HG02943 (cell line): ENCODE results near the gene SNRPF.
A peak's percentile ranks its signal among the peaks of the same experiment; 100 is the strongest.
"Not testable (repeated sequence)": the region's sequence is repeated elsewhere in the genome, so short reads cannot be mapped to it uniquely, and the experiment has no call there.

Source experiments
- ATAC-seq: cut with Tn5 transposase; IDR thresholded peaks from one replicate; pipeline ENCODE4 v1.9.1; 2021; ENCODE audit warnings: mild to moderate bottlenecking, low read depth, moderate library complexity; ENCODE audit not compliant: unreplicated experiment

Gene SNRPF

GRCh38 chr12:95858451-95859343, at the start of gene SNRPF:
Gene SNRPF (plus strand): TSS chr12:95858952. CDS start chr12:95859074, 122 bp downstream.
- ATAC-seq: peak; percentile 99

- ATAC-seq: no peak
Measured at GRCh38 chr12:95809000-95809680, 49.6 kb upstream of the SNRPF start.

GRCh38 chr12:95810411-95810810, 48.3 kb upstream of the SNRPF start:
- ATAC-seq: no peak

DNA sequence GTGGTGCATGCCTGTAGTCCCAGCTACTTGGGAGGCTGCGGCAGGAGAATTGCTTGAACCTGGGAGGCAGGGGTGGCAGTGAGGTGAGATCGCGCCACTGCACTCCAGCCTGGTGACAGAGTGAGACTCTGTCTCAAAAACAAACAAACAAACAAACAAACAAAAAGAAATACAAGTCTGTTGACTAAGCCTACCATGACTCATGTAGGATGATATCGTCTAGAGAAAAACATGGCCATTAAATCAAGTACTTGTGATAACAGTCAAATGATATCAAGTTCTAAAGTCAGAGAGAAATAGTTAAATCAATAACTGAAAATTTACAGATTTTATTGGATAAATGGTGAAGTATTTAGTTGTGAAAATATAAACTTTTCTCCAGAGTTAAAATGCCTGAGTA, 46.6 kb upstream of the SNRPF start:
- ATAC-seq: not testable (repeated sequence)

DNA sequence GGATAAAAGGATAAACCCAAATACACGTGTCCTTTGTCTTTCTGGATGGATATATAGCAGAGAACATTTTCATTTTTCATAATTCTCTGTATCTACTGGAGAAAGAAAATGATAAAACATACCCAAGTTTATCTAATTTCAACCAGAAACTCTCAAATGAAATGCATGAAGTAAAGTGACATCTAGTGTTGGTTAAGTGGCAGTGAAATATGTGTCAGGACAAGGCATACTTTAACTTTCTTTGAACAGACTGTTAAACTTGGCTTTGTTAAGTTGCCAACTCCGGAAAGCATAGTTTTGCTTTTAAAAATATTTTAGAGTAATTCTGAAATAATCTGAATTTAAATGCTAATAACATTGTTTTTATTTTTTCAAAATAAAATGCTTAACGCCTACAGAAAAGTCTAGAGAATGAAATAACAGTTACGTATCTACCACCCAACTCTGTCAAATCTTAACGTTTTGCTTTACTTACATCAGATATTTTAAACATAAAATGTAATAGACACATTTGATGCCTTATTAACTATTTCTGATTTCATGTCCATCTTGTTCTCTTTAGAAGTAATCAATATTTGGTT, 43.0 kb upstream of the SNRPF start:
- no peak for ATAC-seq

GRCh38 chr12:95820096-95820703, 38.6 kb upstream of the SNRPF start:
- ATAC-seq: no peak

DNA sequence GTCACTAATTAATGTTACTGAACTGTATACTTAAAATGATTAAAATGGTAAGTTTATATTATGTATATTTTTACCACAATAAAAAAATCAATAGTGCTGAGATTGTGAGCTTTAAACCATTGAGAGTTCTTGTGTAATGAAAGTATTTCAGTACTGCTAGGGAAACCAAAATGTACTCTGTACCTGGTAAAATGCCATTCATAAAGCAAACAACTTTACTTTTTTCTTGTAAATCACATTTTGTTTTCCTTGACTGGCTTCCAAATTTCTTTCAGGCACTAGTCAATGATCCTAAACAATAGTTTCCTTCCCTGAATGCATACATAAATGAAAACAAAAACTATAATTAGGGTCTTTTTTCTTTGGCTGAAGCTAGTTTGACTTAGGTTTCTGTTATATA, 29.4 kb upstream of the SNRPF start:
- ATAC-seq: no peak

DNA sequence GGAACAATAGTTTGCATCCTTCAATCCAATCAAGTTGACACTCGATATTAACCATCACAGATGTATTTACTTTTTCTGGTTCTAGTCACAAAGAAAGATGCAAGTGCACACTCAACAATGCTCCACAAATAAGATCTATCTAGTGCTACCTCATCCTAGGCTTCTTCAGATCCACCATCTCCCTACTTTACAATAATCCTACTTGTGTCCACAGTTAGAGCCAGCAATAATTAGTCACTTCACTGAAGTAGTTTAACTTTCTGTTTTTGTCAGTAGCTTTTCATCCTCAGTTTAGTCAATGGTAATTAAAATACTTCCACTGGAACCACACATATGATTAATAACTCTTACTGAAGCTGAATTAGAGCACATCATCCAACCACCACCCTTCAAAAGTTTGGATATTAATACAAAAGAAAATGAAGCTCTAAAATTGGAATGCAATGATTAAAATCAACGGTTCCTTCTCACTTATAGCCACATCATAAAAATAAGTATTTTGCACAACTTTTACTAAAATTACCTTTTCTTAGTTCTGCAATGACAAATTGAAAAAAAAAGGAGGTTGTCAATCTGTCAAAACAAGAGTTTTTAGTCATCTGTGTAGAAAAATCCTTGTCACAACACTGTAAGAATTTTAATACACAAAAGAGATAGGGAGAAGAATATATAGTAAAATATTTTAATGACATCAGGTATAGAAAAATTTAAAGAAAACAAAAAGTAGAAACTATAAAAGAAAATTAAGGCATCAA, 28.2 kb upstream of the SNRPF start:
- no peak for ATAC-seq

DNA sequence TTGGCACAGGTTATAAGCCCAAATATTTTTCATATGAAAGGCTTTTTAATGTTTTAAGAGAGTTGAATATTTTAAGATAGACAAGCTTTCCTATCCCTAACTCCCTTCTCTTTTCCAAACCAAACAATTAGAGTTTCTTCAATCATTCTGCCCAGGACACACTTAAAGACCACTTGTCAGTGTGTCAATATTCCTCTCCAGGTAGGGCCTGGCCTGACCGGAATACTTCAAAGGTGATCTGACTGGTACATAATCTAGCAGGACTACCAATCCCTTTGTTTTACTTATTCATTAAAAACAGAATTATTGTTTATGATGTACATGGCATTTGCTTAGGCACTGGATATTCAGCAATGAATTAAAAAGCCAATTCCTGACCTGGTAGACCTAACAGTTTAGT, 24.2 kb upstream of the SNRPF start:
- no peak for ATAC-seq

DNA sequence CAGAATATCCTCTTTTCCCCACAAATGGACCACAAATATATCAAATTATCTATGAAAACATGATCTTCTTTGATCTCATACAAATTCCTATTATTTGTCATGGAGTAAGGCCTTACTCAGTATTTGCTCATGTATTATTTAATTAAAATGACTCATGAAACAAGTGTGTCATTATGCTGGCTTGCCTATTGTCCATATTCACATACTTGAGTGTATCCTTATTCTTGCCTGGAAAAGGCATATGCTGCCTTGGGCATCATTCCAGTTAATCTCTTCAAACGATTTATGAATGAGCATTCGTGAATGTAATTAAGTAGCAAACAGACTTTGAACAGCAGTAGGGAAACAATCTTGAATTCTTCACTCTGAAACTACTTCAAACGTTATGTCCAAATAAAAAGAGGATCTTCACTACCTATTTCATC, 22.6 kb upstream of the SNRPF start:
- ATAC-seq: no peak

DNA sequence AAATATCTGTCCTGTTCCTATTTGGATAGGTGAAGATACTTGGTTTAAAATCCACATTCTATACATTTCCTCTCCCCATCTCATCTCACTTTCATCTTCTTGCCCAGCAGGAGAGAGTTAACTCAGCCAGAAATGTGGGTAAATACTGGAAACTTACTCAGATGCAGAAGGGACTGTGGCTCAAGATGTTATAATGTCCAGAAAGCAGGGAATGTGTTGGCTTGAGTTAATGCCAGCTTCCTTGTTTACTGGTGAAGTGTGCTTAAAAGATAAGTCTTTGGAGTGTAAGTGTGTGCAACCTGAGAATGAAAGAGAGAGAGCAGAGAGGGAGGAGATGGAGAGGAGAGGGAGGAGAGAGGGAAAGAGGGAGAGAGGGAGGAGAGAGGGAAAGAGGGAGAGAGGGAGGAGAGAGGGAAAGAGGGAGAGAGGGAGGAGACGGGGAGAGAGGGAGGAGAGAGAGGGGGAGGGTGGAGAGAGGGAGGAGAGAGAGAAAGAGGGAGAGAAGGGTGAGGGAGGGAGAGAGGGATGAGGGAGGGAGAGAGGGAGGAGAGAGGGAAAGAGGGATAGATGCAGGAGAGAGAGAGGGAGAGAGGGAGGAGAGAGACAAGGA, 22.0 kb upstream of the SNRPF start:
- no peak for ATAC-seq

DNA sequence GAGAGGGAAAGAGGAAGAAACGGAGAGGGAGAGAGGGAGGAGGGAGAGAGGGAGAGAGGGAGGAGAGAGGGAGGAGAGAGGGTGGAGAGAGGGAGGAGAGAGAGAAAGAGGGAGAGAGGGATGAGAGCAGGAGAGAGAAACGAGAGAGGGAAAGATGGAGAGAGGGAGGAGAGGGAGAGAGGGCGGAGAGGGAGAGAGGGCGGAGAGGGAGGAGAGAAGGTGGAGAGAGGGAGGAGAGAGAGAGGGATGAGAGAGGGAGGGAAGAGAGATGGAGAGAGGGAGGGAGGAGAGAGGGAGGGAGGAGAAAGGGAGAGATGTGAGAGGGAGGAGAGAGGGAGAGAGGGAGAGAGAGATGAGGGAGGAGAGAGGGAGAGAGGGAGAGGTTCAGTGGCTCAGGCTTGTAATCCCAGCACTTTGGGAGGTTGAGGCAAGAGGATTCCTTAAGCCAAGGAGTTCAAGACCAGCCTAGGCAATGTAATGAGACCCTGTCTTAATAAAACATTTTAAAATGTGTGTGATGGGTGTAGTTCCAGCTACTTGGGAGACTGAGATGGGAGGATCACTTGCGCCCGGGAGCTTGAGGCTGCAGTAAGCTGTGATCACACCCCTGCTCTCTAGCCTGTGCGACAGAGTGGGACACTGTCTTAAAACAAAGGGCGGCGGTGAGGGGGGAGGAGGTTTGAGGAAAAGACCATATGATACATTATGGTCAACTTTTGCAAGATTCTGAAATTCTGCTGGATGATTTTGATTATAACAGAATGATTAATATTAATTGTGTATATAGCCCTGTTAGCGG, 21.3 kb upstream of the SNRPF start:
- no peak for ATAC-seq

GRCh38 chr12:95838125-95838524, 20.6 kb upstream of the SNRPF start:
- no peak for ATAC-seq

- not testable (repeated sequence) for ATAC-seq
Measured at GRCh38 chr12:95842426-95842825, 16.3 kb upstream of the SNRPF start.

GRCh38 chr12:95848575-95849388, 10.0 kb upstream of the SNRPF start:
- no peak for ATAC-seq

DNA sequence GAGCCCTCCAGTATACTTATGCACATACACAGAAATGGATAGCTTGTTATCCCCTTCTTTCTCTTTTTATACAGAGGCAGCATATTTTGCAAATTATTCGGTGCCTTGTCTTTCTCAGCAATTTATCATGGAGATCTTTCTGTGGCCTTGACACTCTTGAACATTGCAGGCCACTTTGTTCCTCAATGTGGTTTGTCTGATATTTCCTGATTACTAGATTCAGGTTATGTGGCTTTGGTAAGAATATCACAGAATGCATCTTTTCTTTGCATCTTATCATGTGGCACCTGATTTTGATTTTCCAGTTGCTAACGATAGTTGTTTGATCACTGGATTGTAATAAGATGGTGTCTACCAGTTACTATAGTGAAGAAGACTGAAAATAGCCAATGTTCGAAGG, 7.1 kb upstream of the SNRPF start:
- no peak for ATAC-seq

DNA sequence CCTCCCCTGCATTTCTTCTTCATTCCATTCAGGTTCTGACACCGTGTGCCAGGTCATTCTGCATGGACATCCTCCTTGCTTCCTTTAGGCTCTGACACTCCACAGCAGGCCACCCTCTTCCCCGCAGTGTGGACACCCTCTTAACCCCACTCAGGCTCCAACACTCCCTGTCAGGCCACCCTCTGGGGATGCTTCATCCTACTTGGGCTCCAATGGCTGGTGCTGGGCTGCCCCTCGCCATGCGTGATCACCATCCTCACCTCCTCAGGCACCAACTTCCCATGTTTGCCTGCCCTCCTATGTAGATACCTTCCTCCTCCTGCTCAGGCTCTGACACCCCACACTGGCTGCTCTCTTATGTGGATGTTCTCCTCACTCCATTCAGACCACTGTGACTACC, 6.6 kb upstream of the SNRPF start:
- no peak for ATAC-seq

- ATAC-seq: no peak
Measured at GRCh38 chr12:95857156-95857555, 1.6 kb upstream of the SNRPF start.
